HEK293 (cell line): ENCODE data around the gene C19orf44.

Experiments used
- CTCF ChIP-seq: fragments of 450-650 bp; formaldehyde crosslinking; IDR thresholded peaks from 2 replicates; pipeline ENCODE4 v1.5.1; 2016; ENCODE audit warnings: missing biosample characterization, missing genetic modification characterization
- HOXA7 ChIP-seq: sonication (generic); formaldehyde crosslinking; IDR thresholded peaks from 2 replicates; pipeline ENCODE4 v1.8.1; 2022; ENCODE audit warnings: missing genetic modification reagents, borderline replicate concordance
- REST ChIP-seq: fragments of 450-650 bp; formaldehyde crosslinking; IDR thresholded peaks from 2 replicates; pipeline ENCODE4 v1.5.1; 2016; ENCODE audit warnings: missing biosample characterization, missing genetic modification characterization
- ZIC2 ChIP-seq: fragments of 450-650 bp; formaldehyde crosslinking; IDR thresholded peaks from 2 replicates; pipeline ENCODE4 v1.5.1; 2016; ENCODE audit warnings: missing biosample characterization, missing genetic modification characterization
- ZNF223 ChIP-seq: fragments of 450-650 bp; formaldehyde crosslinking; IDR thresholded peaks from 2 replicates; pipeline ENCODE4 v1.5.1; 2016; ENCODE audit warnings: missing biosample characterization, missing genetic modification characterization

- TF ChIP-seq CTCF (tag by site-specific recombination) (no peak), REST (no peak), ZNF223 (tag by site-specific recombination) (no peak), ZIC2 (no peak), HOXA7 (no peak)
Measured at GRCh38 chr19:16520074-16520973, 24.1 kb downstream of the C19orf44 start.
